GM12875 (cell line): ENCODE data around the gene SLC9A3.

Source experiments
- H3K4me3 ChIP-seq: one replicate; pipeline ENCODE4 v1.5.1; 2011; ENCODE audit warnings: low read depth, low read length, control low read depth
- CTCF ChIP-seq: IDR thresholded peaks from 2 replicates; pipeline ENCODE4 v1.5.1; 2011; ENCODE audit warnings: low read depth, mild to moderate bottlenecking, control low read depth, inconsistent platforms, low read length, moderate library complexity, borderline replicate concordance; ENCODE audit not compliant: insufficient read depth

SLC9A3 gene

GRCh38 chr5:542319-543311 is 18.4 kb upstream of the SLC9A3 start:
- H3K4me3 ChIP-seq, result no peak overlapping the region
- no peak for TF ChIP-seq CTCF

GRCh38 chr5:541539-542318 is 17.5 kb upstream of the SLC9A3 start:
- TF ChIP-seq CTCF, result no peak
- no peak overlapping the region for H3K4me3 ChIP-seq

GRCh38 chr5:540906-541538 is 16.8 kb upstream of the SLC9A3 start:
- H3K4me3 ChIP-seq, result no peak overlapping the region
- TF ChIP-seq CTCF, result no peak

- TF ChIP-seq CTCF, result no peak
- H3K4me3 ChIP-seq, result no peak overlapping the region
Measured at GRCh38 chr5:540071-540905, 16.0 kb upstream of the SLC9A3 start.

- no peak overlapping the region for H3K4me3 ChIP-seq
- TF ChIP-seq CTCF, result no peak
Measured at GRCh38 chr5:539469-540070, 15.3 kb upstream of the SLC9A3 start.

- H3K4me3 ChIP-seq, result no peak overlapping the region
Measured at GRCh38 chr5:538801-539468, 14.7 kb upstream of the SLC9A3 start.

More at GRCh38 chr5:538801-539468, 14.7 kb upstream of the SLC9A3 start:
- no peak for TF ChIP-seq CTCF
